Hepatocyte (in vitro differentiated cells): Measurements from ENCODE around the gene MRPL32. TPM values are rescaled to one million over a fixed set of nuclear protein-coding genes. Genes with fewer than 3 reads are reported as not detected.

ENCODE experiments used
- DNase-seq: peaks from one replicate; pipeline ENCODE4 v3.0.0-alpha.2; 2016; ENCODE audit warnings: low spot score
- H2AFZ ChIP-seq: fragments of 200-600 bp; sonication (generic); 2 replicates; pipeline ENCODE4 v1.6.0; 2016; ENCODE audit warnings: antibody characterized with exemption, mild to moderate bottlenecking
- H3K27ac ChIP-seq: fragments of 200-600 bp; sonication (generic); 2 replicates; pipeline ENCODE4 v1.5.1; 2016; ENCODE audit warnings: mild to moderate bottlenecking
- H3K27me3 ChIP-seq: fragments of 200-600 bp; sonication (generic); 2 replicates; pipeline ENCODE4 v1.6.1; 2016
- H3K36me3 ChIP-seq: fragments of 200-600 bp; sonication (generic); replicated peaks from 2 replicates; pipeline ENCODE4 v1.5.1; 2016; ENCODE audit warnings: low read depth; ENCODE audit not compliant: insufficient read depth
- H3K4me1 ChIP-seq: fragments of 200-600 bp; sonication (generic); 2 replicates; pipeline ENCODE4 v1.5.1; 2016; ENCODE audit warnings: mild to moderate bottlenecking, moderate library complexity; ENCODE audit not compliant: insufficient read depth
- H3K4me2 ChIP-seq: fragments of 200-600 bp; sonication (generic); 2 replicates; pipeline ENCODE4 v1.6.0; 2016
- H3K4me3 ChIP-seq: fragments of 200-600 bp; sonication (generic); 2 replicates; pipeline ENCODE4 v1.5.1; 2016; ENCODE audit warnings: mild to moderate bottlenecking
- H3K79me2 ChIP-seq: fragments of 200-600 bp; sonication (generic); 2 replicates; pipeline ENCODE4 v1.6.0; 2017; ENCODE audit warnings: mild to moderate bottlenecking
- H3K9me2 ChIP-seq: fragments of 200-600 bp; sonication (generic); replicated peaks from 2 replicates; pipeline ENCODE4 v1.6.0; 2017; ENCODE audit warnings: mild to moderate bottlenecking; ENCODE audit not compliant: insufficient read depth
- H3K9me3 ChIP-seq: fragments of 200-600 bp; sonication (generic); 2 replicates; pipeline ENCODE4 v1.5.1; 2016; ENCODE audit warnings: low read depth, mild to moderate bottlenecking
- H4K20me1 ChIP-seq: fragments of 200-600 bp; sonication (generic); 2 replicates; pipeline ENCODE4 v1.6.0; 2016; ENCODE audit warnings: mild to moderate bottlenecking; ENCODE audit not compliant: insufficient read depth, poor library complexity, severe bottlenecking
- CTCF ChIP-seq: fragments of 200-600 bp; sonication (generic); IDR thresholded peaks from 2 replicates; pipeline ENCODE4 v1.5.1; 2016; ENCODE audit warnings: antibody characterized with exemption, mild to moderate bottlenecking; ENCODE audit not compliant: poor library complexity
- EZH2 ChIP-seq: fragments of 200-600 bp; sonication (generic); IDR thresholded peaks from 2 replicates; pipeline ENCODE4 v1.6.1; 2016; ENCODE audit warnings: antibody characterized with exemption, mild to moderate bottlenecking, borderline replicate concordance
- EZH2phosphoT487 ChIP-seq: fragments of 200-600 bp; sonication (generic); IDR thresholded peaks from one replicate; pipeline ENCODE4 v1.6.1; 2018; ENCODE audit warnings: antibody characterized with exemption, mild to moderate bottlenecking, low read depth, moderate library complexity; ENCODE audit not compliant: unreplicated experiment, severe bottlenecking
- WGBS: methylation state at CpG from one replicate; pipeline ENCODE4 v1.1.6; 2016; ENCODE audit warnings: low lambda C conversion rate; ENCODE audit errors: missing lambda C conversion rate; 5-methylcytosine and 5-hydroxymethylcytosine counted together
- polyA plus RNA-seq: library from polyadenylated mRNA; unstranded; fragments of >200 nt; fragmentation: Nextera tagmentation; extraction: Ambion mirVana; gene quantifications from 2 replicates; pipeline ENCODE4 v1.2.1, GENCODE V29; 2016
- total RNA-seq: library from RNA; depleted of rRNA; stranded (reverse); fragments of >200 nt; gene quantifications from 2 replicates; pipeline ENCODE4 v1.2.3, GENCODE V29; 2014

The MRPL32 gene
- total and polyA plus RNA-seq, 2 experiments from 2014 or later: 59.9 to 67.4 TPM

GRCh38 chr7:42980514-42980913 is 48.3 kb downstream of the MRPL32 start:
- Histone ChIP-seq H3K27me3 (no peaks in the 10 kb centered on the region), H3K4me3 (no peak overlapping the region), H3K4me2 (no peak overlapping the region), H3K36me3 (no peaks in the 10 kb centered on the region), H3K27ac (no peak overlapping the region), H3K4me1 (no peaks in the 10 kb centered on the region), H4K20me1 (no peaks in the 10 kb centered on the region), H3K9me2 (no peaks in the 10 kb centered on the region), H3K9me3 (no peaks in the 10 kb centered on the region), H3K79me2 (no peaks in the 10 kb centered on the region), H2AFZ (no peak overlapping the region)
- DNase-seq: no peak
- WGBS: 99% methylated on average over 3 of the region's 3 CpGs
- TF ChIP-seq EZH2: no peak
- no peak for TF ChIP-seq CTCF
- no peak for TF ChIP-seq EZH2phosphoT487

GRCh38 chr7:42981601-42982000 is 49.4 kb downstream of the MRPL32 start:
- H3K79me2 ChIP-seq: no peaks in the 10 kb centered on the region
- H3K4me3 ChIP-seq: no peak overlapping the region
- TF ChIP-seq EZH2: no peak
- no peak for TF ChIP-seq EZH2phosphoT487
- no peak for TF ChIP-seq CTCF
- H3K36me3 ChIP-seq: no peaks in the 10 kb centered on the region
- no peak overlapping the region for H3K27ac ChIP-seq
- WGBS: 85% methylated on average over 1 of the region's 1 CpG
- no peaks in the 10 kb centered on the region for H3K9me3 ChIP-seq
- H3K9me2 ChIP-seq: no peaks in the 10 kb centered on the region
- no peak overlapping the region for H3K4me2 ChIP-seq
- H3K27me3 ChIP-seq: no peaks in the 10 kb centered on the region
- DNase-seq: no peak
- H4K20me1 ChIP-seq: no peaks in the 10 kb centered on the region
- no peak overlapping the region for H2AFZ ChIP-seq
- H3K4me1 ChIP-seq: no peaks in the 10 kb centered on the region

GRCh38 chr7:42982604-42983115 is 50.5 kb downstream of the MRPL32 start:
- Histone ChIP-seq H3K4me2 (no peak overlapping the region), H3K79me2 (no peaks in the 10 kb centered on the region), H3K27ac (no peak overlapping the region), H3K9me3 (no peaks in the 10 kb centered on the region), H3K4me1 (no peaks in the 10 kb centered on the region), H2AFZ (no peak overlapping the region), H4K20me1 (no peaks in the 10 kb centered on the region), H3K9me2 (no peaks in the 10 kb centered on the region), H3K36me3 (no peaks in the 10 kb centered on the region), H3K27me3 (no peaks in the 10 kb centered on the region), H3K4me3 (no peak overlapping the region)
- DNase-seq: peak; percentile 50
- whole genome bisulfite sequencing: 70% methylated on average over 3 of the region's 3 CpGs
- no peak for TF ChIP-seq CTCF
- no peak for TF ChIP-seq EZH2
- TF ChIP-seq EZH2phosphoT487: no peak

- no peaks in the 10 kb centered on the region for H3K36me3 ChIP-seq
- no peaks in the 10 kb centered on the region for H4K20me1 ChIP-seq
- no peak for DNase-seq
- no peak overlapping the region for H3K4me2 ChIP-seq
- no peak overlapping the region for H3K4me3 ChIP-seq
- no peaks in the 10 kb centered on the region for H3K9me3 ChIP-seq
- H3K4me1 ChIP-seq: no peaks in the 10 kb centered on the region
- WGBS: 81% methylated on average over 1 of the region's 1 CpG
- no peaks in the 10 kb centered on the region for H3K79me2 ChIP-seq
- TF ChIP-seq EZH2phosphoT487: no peak
- TF ChIP-seq EZH2: no peak
- TF ChIP-seq CTCF: no peak
- H3K9me2 ChIP-seq: no peaks in the 10 kb centered on the region
- H2AFZ ChIP-seq: no peak overlapping the region
- no peak overlapping the region for H3K27ac ChIP-seq
- H3K27me3 ChIP-seq: no peaks in the 10 kb centered on the region
Measured at GRCh38 chr7:42984137-42984536, 52.0 kb downstream of the MRPL32 start.
